ENCODE results near the gene KIAA0513. TPM values are rescaled to one million over a fixed set of nuclear protein-coding genes. Genes with fewer than 3 reads are reported as not detected.

Gene KIAA0513
- total RNA-seq, 1 donor = 26.3 TPM

DNA sequence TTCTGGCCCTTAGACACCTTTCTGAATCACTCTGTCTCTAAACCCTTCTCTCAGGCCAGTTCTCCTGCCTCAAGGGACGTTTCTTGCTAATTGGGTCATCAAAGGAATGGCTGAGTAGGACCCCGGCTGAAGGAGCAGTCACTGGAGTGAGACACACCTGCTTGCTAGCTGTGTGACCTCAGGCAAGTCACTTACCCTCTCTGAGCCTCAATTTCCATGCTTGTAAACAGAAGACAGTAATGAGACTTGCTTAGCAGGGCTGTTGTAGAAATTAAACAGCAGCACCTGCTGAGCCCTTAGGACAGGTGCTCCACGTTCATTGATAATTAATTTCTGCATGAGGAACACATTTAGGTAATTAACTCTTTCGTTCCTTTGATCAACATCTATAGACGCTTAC, 77.9 kb downstream of the KIAA0513 start:
- TF ChIP-seq, protein P1, sequence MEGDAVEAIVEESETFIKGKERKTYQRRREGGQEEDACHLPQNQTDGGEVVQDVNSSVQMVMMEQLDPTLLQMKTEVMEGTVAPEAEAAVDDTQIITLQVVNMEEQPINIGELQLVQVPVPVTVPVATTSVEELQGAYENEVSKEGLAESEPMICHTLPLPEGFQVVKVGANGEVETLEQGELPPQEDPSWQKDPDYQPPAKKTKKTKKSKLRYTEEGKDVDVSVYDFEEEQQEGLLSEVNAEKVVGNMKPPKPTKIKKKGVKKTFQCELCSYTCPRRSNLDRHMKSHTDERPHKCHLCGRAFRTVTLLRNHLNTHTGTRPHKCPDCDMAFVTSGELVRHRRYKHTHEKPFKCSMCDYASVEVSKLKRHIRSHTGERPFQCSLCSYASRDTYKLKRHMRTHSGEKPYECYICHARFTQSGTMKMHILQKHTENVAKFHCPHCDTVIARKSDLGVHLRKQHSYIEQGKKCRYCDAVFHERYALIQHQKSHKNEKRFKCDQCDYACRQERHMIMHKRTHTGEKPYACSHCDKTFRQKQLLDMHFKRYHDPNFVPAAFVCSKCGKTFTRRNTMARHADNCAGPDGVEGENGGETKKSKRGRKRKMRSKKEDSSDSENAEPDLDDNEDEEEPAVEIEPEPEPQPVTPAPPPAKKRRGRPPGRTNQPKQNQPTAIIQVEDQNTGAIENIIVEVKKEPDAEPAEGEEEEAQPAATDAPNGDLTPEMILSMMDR (IDR thresholded peaks at IDR 0.05; ENCODE audit: insufficient read depth, low read depth, low read length) = no peak

DNA sequence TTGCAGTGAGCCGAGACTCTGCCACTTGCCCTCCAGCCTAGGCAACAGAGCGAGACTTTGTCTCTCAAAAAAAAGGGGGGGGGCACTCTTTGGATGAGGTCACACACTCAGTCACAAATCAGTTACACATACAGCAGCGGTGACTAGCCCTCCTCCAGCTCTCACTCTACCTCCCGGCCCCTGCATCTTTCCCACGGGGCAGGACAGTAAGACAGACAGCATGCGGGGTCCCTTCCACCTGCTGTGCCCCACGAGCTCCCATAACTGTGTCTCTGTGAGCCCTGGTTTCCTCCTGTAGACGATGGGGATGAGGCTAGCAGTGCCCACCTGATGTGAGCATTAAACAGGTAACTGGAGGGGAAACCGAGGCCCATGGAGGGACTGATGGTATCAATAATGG, 79.5 kb downstream of the KIAA0513 start:
- DNase-seq (ENCODE audit: low read depth) = no peak
- TF ChIP-seq, protein P1 (IDR thresholded peaks at IDR 0.05; ENCODE audit: insufficient read depth, low read depth, low read length) = no peak
- H3K4me3 ChIP-seq (ENCODE audit: low read depth, low read length) = no peak overlapping the region

More for the DNA sequence above, 77.9 kb downstream of the KIAA0513 start:
- no peak for DNase-seq (ENCODE audit: low read depth)
- no peak overlapping the region for H3K4me3 ChIP-seq (ENCODE audit: low read depth, low read length)

DNA sequence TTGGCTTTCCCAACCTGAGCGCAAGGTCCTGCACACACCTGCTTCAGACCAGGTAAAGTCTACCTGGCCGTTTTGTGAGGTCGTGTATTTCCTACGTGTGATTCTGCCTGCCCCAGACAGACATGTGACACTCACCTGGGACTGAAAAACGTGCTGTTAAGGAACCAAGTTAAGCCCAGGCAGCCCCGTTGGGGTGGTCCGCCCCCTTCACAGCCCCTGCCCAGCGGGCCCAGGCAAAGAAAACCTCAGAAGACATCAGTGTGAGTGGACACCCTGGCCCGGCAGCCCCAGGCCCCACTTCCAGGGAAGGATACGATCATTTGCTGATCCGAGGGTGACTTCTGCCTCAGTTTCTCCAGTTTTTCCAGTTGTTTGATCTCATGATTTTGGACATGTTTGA, 79.9 kb downstream of the KIAA0513 start:
- DNase-seq (ENCODE audit: low read depth) = no peak
- no peak overlapping the region for H3K4me3 ChIP-seq (ENCODE audit: low read depth, low read length)
- TF ChIP-seq, protein P1 (IDR thresholded peaks at IDR 0.05; ENCODE audit: insufficient read depth, low read depth, low read length) = no peak

DNA sequence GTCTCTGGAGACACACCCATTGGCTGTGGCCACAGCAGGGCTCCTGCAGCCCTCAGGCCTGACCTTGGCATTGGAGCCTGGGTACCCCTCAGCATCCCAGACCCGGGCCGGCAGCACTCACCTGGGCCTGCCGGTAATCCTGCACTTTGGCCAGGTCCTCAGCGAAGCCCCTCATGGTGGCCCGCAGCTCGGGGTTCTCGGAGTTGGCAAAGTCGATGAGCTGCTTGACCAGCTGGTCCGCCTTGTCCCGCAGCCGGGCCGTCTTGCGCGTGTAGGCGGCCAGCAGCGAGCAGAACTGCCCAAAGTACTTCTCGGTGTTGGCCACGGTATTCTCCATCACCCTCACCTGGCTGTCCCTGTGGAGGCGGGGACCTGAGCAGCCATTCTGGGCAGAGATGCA, 82.5 kb downstream of the KIAA0513 start:
- DNase-seq (ENCODE audit: low read depth) = no peak
- no peak overlapping the region for H3K4me3 ChIP-seq (ENCODE audit: low read depth, low read length)

DNA sequence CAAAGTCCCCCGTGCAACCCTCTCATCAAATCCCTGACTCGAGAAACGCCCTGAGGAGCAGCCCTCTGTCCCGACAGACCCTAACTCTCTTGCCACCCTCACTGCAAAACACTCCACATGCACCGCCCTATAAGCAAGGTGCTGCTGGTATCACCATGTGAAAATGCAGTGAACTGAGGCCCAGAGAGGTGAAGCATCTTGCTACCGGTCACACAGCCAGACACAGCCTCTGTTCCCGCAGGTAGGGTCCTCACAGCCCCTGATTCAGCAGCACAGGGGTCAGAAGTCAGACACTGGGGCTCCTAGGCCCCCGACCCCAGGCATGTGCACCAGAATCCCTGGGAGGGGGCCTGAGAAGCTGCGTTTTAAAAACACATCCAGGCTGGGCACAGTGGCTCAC, 83.6 kb downstream of the KIAA0513 start:
- no peak for DNase-seq (ENCODE audit: low read depth)
- TF ChIP-seq, protein P1 (IDR thresholded peaks at IDR 0.05; ENCODE audit: insufficient read depth, low read depth, low read length) = no peak
- H3K4me3 ChIP-seq (ENCODE audit: low read depth, low read length) = no peak overlapping the region

More for the DNA sequence above, 82.5 kb downstream of the KIAA0513 start:
- TF ChIP-seq, protein P1 (IDR thresholded peaks at IDR 0.05; ENCODE audit: insufficient read depth, low read depth, low read length) = no peak

DNA sequence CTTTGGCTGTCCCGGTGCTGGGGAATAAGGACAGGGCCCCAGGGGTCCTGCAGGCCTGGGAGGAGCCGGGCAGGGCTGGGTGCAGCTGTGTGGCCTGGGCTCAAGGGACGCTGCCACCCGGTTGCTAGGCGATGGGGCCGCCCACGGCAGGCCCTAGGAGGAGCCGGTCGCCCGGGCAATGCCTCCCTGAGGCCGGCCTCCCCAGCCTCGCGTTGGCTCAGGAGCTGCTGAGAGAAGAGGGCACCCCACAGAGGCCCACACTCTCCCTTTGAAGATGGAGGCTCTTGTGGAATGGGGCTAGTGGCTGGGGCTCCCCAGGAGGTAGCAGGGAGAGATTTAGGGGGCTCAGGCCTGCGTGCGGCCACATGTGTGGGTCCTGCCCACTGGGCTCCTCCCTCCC, 84.8 kb downstream of the KIAA0513 start, which contains the start of gene CIBAR2:
TSS of gene CIBAR2 (minus strand) at position 109 of the 400 bp plus-strand sequence. CDS start 120 bp downstream, outside the sequence.
- no peak for DNase-seq (ENCODE audit: low read depth)
- TF ChIP-seq, protein P1 (IDR thresholded peaks at IDR 0.05; ENCODE audit: insufficient read depth, low read depth, low read length) = no peak
- no peak within 1 kb of the TSS for H3K4me3 ChIP-seq (ENCODE audit: low read depth, low read length)

DNA sequence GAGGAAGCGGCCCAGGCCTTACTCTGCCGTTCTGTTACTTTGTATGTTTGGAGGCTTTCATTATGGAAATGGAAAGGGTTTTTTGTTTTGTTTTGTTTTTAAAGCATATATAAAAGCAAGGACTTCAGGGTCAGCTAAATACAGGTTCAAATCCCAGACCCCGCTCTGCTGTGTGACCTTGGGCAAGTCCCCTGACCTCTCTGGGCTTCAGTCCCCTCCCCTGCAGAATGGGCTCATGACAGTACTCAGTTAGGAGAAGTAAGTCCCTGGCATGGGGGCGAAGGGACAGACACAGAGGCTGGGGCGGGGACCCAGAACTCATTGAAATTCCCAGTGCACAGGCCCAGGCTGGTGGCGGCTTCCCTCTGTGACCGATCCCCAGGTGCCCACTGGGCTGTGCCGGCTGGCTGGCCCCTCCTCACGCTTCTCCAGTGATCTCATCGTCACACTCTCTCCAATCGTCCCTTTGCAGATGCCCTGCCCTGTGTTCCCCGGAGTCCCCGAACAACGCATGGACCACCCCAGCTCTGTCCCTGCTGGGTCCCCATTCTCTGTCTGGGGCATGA, 85.7 kb downstream of the KIAA0513 start:
- no peak overlapping the region for H3K4me3 ChIP-seq (ENCODE audit: low read depth, low read length)
- TF ChIP-seq, protein P1 (IDR thresholded peaks at IDR 0.05; ENCODE audit: insufficient read depth, low read depth, low read length) = no peak
- DNase-seq (ENCODE audit: low read depth) = no peak

All from fibroblast of villous mesenchyme (primary cell).